Osteoblast (primary cell): ENCODE results near the gene B3GALT5. TPM values are rescaled to one million over a fixed set of nuclear protein-coding genes. Genes with fewer than 3 reads are reported as not detected.

Source experiments
- DNase-seq: peaks from one replicate; pipeline ENCODE4 v3.0.0; 2011; ENCODE audit warnings: low spot score, mixed read lengths; ENCODE audit not compliant: insufficient read length; ENCODE audit errors: missing footprints
- H2AFZ ChIP-seq: 2 replicates; pipeline ENCODE4 v1.6.0; 2011; ENCODE audit warnings: mild to moderate bottlenecking, low read length
- H3K27ac ChIP-seq: 2 replicates; pipeline ENCODE4 v1.5.1; 2011; ENCODE audit warnings: mild to moderate bottlenecking, low read depth, low read length, moderate library complexity
- H3K27me3 ChIP-seq: 2 replicates; pipeline ENCODE4 v1.6.0; 2012; ENCODE audit warnings: mild to moderate bottlenecking, control low read depth, inconsistent platforms, low read length, moderate library complexity; ENCODE audit not compliant: insufficient read depth
- H3K36me3 ChIP-seq: 2 replicates; pipeline ENCODE4 v1.5.1; 2011; ENCODE audit warnings: mild to moderate bottlenecking, low read length, control low read depth, moderate library complexity; ENCODE audit not compliant: insufficient read depth
- H3K4me1 ChIP-seq: 2 replicates; pipeline ENCODE4 v1.5.1; 2011; ENCODE audit warnings: mild to moderate bottlenecking, low read length, control low read depth, moderate library complexity; ENCODE audit not compliant: insufficient read depth
- H3K4me2 ChIP-seq: 2 replicates; pipeline ENCODE4 v1.6.0; 2011; ENCODE audit warnings: mild to moderate bottlenecking, low read length; ENCODE audit not compliant: insufficient read depth
- H3K4me3 ChIP-seq: fragments of 200-600 bp; sonication (generic); 3 replicates; pipeline ENCODE4 v1.5.1; 2012; ENCODE audit warnings: mild to moderate bottlenecking, low read length, inconsistent platforms; ENCODE audit not compliant: insufficient read depth
- H3K79me2 ChIP-seq: 2 replicates; pipeline ENCODE4 v1.6.0; 2012; ENCODE audit warnings: mild to moderate bottlenecking, low read length, control low read depth, inconsistent platforms; ENCODE audit not compliant: insufficient read depth
- H3K9me3 ChIP-seq: 2 replicates; pipeline ENCODE4 v1.5.1; 2011; ENCODE audit warnings: low read depth, low read length, control low read depth
- H4K20me1 ChIP-seq: 2 replicates; pipeline ENCODE4 v1.6.0; 2012; ENCODE audit warnings: mild to moderate bottlenecking, low read length, control low read depth; ENCODE audit not compliant: insufficient read depth
- total RNA-seq: library from RNA; depleted of rRNA; stranded (reverse); fragments of >200 nt; gene quantifications from 2 replicates; pipeline ENCODE4 v1.2.3, GENCODE V29; 2012
- TF ChIP-seq, protein P1 (sequence below): IDR thresholded peaks from 2 replicates; pipeline ENCODE4 v1.5.1; 2011; ENCODE audit warnings: mild to moderate bottlenecking, low read depth, low read length, moderate library complexity; ENCODE audit errors: extremely low read depth

The B3GALT5 gene
- total RNA-seq, 1 donor, result under 0.01 TPM

- peak overlapping the region; percentile 70 for H2AFZ ChIP-seq
Measured at GRCh38 chr21:39633770-39634181, 21.0 kb downstream of the B3GALT5 start.

GRCh38 chr21:39634507-39634906, 21.8 kb downstream of the B3GALT5 start:
- Histone ChIP-seq H3K4me1 (peaks cover 33% of the 10 kb centered on the region), H3K79me2 (no peaks in the 10 kb centered on the region), H3K9me3 (no peaks in the 10 kb centered on the region), H2AFZ (peak overlapping the region; percentile 70), H3K4me2 (peak overlapping the region; percentile 62), H3K36me3 (no peaks in the 10 kb centered on the region), H4K20me1 (no peaks in the 10 kb centered on the region), H3K4me3 (no peak overlapping the region), H3K27me3 (no peaks in the 10 kb centered on the region), H3K27ac (peak overlapping the region; percentile 90)
- no peak for DNase-seq
- TF ChIP-seq, protein P1, sequence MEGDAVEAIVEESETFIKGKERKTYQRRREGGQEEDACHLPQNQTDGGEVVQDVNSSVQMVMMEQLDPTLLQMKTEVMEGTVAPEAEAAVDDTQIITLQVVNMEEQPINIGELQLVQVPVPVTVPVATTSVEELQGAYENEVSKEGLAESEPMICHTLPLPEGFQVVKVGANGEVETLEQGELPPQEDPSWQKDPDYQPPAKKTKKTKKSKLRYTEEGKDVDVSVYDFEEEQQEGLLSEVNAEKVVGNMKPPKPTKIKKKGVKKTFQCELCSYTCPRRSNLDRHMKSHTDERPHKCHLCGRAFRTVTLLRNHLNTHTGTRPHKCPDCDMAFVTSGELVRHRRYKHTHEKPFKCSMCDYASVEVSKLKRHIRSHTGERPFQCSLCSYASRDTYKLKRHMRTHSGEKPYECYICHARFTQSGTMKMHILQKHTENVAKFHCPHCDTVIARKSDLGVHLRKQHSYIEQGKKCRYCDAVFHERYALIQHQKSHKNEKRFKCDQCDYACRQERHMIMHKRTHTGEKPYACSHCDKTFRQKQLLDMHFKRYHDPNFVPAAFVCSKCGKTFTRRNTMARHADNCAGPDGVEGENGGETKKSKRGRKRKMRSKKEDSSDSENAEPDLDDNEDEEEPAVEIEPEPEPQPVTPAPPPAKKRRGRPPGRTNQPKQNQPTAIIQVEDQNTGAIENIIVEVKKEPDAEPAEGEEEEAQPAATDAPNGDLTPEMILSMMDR, result no peak

More at GRCh38 chr21:39633770-39634181, 21.0 kb downstream of the B3GALT5 start:
- H3K27me3 ChIP-seq, result no peaks in the 10 kb centered on the region
- peak overlapping the region; percentile 62 for H3K4me2 ChIP-seq
- TF ChIP-seq, protein P1, result no peak
- no peaks in the 10 kb centered on the region for H3K36me3 ChIP-seq
- DNase-seq, result peak; percentile 96
- no peaks in the 10 kb centered on the region for H3K79me2 ChIP-seq
- peak overlapping the region; percentile 90 for H3K27ac ChIP-seq
- H3K9me3 ChIP-seq, result no peaks in the 10 kb centered on the region
- no peaks in the 10 kb centered on the region for H4K20me1 ChIP-seq
- peaks cover 33% of the 10 kb centered on the region for H3K4me1 ChIP-seq
- H3K4me3 ChIP-seq, result peak overlapping the region; percentile 36

DNA sequence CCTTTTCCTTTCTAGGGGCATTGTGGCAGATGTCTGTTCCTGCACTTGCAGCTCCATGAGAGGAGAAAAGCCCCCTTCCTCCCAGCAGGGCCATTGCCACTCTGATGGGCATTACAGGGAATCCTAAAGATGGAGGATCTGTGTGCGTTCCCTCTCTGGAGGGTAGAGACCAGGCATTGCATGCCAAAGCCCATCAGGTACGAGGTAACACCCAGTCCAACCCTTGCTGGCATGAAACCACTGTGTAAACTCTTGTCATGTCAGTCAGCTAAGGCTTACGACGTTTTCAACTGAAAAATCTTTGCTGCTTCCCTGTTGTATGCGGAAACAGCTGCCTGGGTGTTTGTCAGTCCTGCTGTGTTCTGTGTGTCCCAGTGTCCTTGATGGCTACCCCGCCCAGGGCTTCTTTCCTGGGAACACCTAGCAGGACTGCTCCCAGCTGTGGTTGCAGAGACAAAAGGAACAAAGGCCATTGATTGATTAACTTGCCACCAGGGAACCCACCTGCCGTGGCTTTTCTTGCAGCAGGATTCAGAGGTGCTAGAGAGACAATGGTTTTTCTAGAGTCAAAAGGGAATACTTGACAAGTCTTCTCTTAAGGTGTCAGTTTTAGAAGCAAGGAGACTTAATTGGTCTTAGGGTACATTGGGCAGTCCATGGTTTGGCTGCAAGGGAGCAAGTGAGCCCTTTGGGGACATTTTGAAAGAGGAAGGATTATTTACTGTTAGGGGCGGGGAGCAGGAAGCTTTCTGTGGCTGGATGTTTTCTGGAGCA, 24.6 kb downstream of the B3GALT5 start:
- no peak overlapping the region for H2AFZ ChIP-seq
- H3K4me3 ChIP-seq, result no peak overlapping the region
- H3K27ac ChIP-seq, result no peak overlapping the region
- TF ChIP-seq, protein P1, result no peak
- H4K20me1 ChIP-seq, result no peaks in the 10 kb centered on the region
- H3K79me2 ChIP-seq, result no peaks in the 10 kb centered on the region
- H3K27me3 ChIP-seq, result peaks cover 10% of the 10 kb centered on the region
- no peaks in the 10 kb centered on the region for H3K36me3 ChIP-seq
- H3K9me3 ChIP-seq, result no peaks in the 10 kb centered on the region
- H3K4me2 ChIP-seq, result no peak overlapping the region
- DNase-seq, result no peak
- H3K4me1 ChIP-seq, result peaks cover 22% of the 10 kb centered on the region

- Histone ChIP-seq H3K36me3 (no peaks in the 10 kb centered on the region), H2AFZ (no peak overlapping the region), H3K4me3 (no peak overlapping the region), H3K27me3 (peaks cover 10% of the 10 kb centered on the region), H4K20me1 (no peaks in the 10 kb centered on the region), H3K9me3 (no peaks in the 10 kb centered on the region), H3K4me2 (no peak overlapping the region), H3K4me1 (peaks cover 17% of the 10 kb centered on the region), H3K27ac (no peak overlapping the region), H3K79me2 (no peaks in the 10 kb centered on the region)
- TF ChIP-seq, protein P1, result no peak
- no peak for DNase-seq
Measured at GRCh38 chr21:39637971-39638240, 25.2 kb downstream of the B3GALT5 start.
